Measurements from ENCODE around the gene CYP19A1.

- no peak for TF ChIP-seq POLR2A (IDR thresholded peaks at IDR 0.05; ENCODE audit: low read length)
- TF ChIP-seq GATA1 (IDR thresholded peaks at IDR 0.05; ENCODE audit: low read depth, low read length): no peak
Observed at GRCh38 chr15:51274956-51275355, 63.4 kb downstream of the CYP19A1 start.

All from erythroblast (primary cell).